Ectodermal cell (in vitro differentiated cells): ENCODE results near the gene NOS3.
"Not testable (repeated sequence)": the region's sequence is repeated elsewhere in the genome, so short reads cannot be mapped to it uniquely, and the experiment has no call there.

Experiments
- H3K27ac ChIP-seq: 2 replicates; pipeline ENCODE4 v1.7.0; 2013; ENCODE audit warnings: mild to moderate bottlenecking, low read depth, low read length; ENCODE audit not compliant: insufficient read depth, poor library complexity, severe bottlenecking
- H3K27me3 ChIP-seq: 2 replicates; pipeline ENCODE4 v1.7.0; 2013; ENCODE audit warnings: mild to moderate bottlenecking, low read length; ENCODE audit not compliant: insufficient read depth, control insufficient read depth, poor library complexity, severe bottlenecking
- H3K36me3 ChIP-seq: one replicate; pipeline ENCODE4 v1.7.0; 2013; ENCODE audit warnings: low read length; ENCODE audit not compliant: control insufficient read depth, insufficient read depth
- H3K4me1 ChIP-seq: one replicate; pipeline ENCODE4 v1.7.0; 2013; ENCODE audit warnings: low read length; ENCODE audit not compliant: control insufficient read depth, insufficient read depth
- H3K4me3 ChIP-seq: 2 replicates; pipeline ENCODE4 v1.7.0; 2013; ENCODE audit warnings: low read depth, low read length, control low read depth; ENCODE audit not compliant: insufficient read depth
- H3K9me3 ChIP-seq: 2 replicates; pipeline ENCODE4 v1.7.0; 2013; ENCODE audit warnings: mild to moderate bottlenecking, low read length, moderate library complexity; ENCODE audit not compliant: control insufficient read depth
- WGBS, 2 experiments: methylation state at CpG; one replicate each; pipeline ENCODE4 v1.1.7; 2013; ENCODE audit warnings: missing lambda C conversion rate in 2 of 2; 5-methylcytosine and 5-hydroxymethylcytosine counted together

Gene NOS3

DNA sequence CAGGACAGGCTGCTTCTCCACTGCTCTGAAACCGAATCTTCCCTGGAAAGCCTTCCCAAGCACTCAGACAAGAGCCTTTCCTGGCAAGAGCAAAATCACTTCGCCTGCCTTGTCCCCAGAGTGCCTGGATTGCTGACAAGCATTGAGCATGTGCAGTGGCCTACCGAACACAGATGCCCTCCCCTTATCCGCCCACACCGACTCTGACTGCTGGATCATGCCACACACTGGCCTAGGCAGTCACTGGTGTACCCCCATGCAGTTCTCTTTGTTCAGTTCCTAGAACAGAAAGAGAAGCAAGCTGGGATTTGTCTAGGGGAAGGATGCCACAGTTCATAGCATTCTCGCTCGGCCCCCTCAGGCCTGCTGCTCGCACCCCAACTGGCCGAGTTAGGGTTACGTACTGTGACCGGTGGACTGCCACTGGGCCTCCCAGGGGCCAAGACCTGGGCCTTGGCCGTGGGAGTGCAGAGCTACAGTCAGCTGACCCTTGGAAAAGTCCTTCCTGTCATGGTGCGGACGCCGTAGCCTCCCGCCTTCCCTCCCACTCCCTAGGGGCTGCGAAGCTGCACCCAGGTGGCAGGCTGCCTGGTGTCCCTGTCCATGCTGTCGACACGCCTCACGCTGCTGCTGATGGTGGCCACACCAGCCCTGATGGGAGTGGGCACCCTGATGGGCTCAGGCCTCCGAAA lies 44.4 kb downstream of the NOS3 start:
- 92 to 93% methylated on average over 21 of the region's 21 CpGs for WGBS, 2 experiments
- Histone ChIP-seq H3K27me3 (no peaks in the 10 kb centered on the region), H3K27ac (no peak overlapping the region), H3K4me3 (no peak overlapping the region), H3K4me1 (no peaks in the 10 kb centered on the region), H3K9me3 (no peaks in the 10 kb centered on the region), H3K36me3 (no peaks in the 10 kb centered on the region)

DNA sequence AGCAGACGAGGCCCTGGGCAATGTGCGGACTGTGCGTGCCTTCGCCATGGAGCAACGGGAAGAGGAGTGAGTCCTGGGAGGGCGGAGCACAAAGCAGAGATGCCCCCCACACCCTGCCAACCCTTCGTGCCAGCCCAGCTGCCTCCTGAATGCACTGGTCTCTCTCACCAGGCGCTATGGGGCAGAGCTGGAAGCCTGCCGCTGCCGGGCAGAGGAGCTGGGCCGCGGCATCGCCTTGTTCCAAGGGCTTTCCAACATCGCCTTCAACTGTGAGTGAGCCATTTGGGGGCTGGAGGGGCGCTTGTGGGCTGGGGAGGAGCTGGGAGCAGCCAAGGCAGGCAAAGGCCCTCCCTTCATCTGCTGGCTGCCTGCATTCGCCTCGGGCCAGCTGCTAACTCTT lies 45.1 kb downstream of the NOS3 start:
- Histone ChIP-seq H3K4me3 (no peak overlapping the region), H3K4me1 (no peaks in the 10 kb centered on the region), H3K36me3 (no peaks in the 10 kb centered on the region), H3K9me3 (no peaks in the 10 kb centered on the region), H3K27me3 (no peaks in the 10 kb centered on the region), H3K27ac (no peak overlapping the region)
- 95 to 96% methylated on average over 17 of the region's 17 CpGs for WGBS, 2 experiments

DNA sequence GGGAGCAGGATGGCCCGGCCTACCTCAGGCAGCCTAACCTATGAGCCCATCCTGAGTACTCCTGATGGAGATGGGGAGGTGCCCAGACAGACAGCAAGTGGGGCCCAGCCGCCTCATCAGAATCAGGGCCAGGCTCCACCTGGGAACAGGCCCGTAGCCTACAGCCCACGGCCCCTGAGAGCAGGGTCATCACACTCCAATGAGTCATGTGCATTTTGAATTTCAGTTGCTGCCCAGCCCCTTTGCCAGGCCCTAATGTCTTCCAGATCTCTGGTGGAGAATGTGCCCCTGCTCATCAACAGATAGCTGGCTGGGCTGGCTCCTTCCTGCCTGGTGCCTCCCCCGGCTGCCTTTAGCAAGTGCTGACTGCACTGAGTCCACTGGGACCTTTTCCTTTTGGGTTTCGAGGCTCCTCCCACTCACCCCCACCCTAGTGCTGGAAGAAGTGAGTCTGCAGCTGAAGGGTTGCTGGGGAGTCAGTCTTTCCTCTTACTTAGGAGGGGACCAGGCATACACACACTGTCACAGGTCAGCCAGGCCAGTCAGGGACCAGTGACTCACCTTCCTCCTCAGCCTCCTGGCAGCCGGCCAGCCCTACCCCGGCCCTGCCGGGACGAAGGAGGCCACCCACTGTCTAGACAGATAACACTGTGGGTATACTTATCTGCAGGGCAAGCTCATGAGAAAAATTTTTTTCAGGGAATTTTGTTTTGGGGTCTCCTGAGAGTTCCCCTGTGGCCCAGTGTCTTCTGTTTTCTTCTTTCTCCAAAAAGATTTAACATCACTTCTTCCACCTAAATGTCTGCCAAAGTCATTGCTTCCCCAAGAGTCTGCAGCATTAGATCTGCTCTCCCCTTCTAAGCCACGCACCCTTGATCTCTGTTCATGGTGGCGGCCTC lies 48.4 kb downstream of the NOS3 start:
- Histone ChIP-seq H3K27me3 (no peaks in the 10 kb centered on the region), H3K4me3 (no peak overlapping the region), H3K27ac (no peak overlapping the region), H3K9me3 (no peaks in the 10 kb centered on the region), H3K36me3 (no peaks in the 10 kb centered on the region), H3K4me1 (no peaks in the 10 kb centered on the region)
- 74 to 76% methylated on average over 12 of the region's 12 CpGs for WGBS, 2 experiments

DNA sequence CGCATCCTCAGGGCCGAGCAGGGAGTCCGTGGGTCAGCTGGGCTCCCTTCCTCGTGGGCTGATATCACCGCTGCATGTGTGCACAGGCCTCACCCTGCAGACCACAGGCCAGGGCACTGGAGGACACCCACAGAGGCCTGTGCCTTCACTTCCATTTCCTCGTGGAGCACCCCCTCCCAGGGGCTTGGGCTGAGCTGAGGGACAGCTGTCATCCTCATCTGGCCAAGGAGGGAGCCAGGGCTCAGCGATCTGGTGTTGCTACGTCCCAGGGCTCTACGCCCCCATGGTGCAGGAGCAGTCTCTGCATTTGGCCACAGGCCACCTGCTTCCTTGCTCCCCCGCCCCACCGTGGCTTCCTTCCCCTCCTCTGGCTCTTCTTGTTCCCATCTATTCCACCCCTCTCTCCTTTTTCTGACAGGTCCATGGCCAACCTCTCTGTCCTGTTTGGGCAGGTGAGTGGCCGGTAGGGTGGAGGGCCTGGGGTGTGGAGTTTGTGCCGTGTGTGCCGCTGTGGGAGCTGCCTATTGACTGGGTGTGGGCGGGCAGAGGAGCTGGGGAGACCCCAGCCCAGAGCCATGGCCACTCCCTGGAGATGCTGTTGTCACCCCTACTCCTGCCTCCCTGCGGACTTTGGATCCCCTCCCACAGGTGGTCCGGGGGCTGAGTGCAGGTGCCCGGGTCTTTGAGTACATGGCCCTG lies 49.2 kb downstream of the NOS3 start:
- H3K27ac ChIP-seq = no peak overlapping the region
- H3K36me3 ChIP-seq = no peaks in the 10 kb centered on the region
- no peaks in the 10 kb centered on the region for H3K4me1 ChIP-seq
- H3K27me3 ChIP-seq = no peaks in the 10 kb centered on the region
- H3K9me3 ChIP-seq = no peaks in the 10 kb centered on the region
- H3K4me3 ChIP-seq = no peak overlapping the region
- 87% methylated on average over 18 of the region's 18 CpGs for WGBS, 2 experiments

DNA sequence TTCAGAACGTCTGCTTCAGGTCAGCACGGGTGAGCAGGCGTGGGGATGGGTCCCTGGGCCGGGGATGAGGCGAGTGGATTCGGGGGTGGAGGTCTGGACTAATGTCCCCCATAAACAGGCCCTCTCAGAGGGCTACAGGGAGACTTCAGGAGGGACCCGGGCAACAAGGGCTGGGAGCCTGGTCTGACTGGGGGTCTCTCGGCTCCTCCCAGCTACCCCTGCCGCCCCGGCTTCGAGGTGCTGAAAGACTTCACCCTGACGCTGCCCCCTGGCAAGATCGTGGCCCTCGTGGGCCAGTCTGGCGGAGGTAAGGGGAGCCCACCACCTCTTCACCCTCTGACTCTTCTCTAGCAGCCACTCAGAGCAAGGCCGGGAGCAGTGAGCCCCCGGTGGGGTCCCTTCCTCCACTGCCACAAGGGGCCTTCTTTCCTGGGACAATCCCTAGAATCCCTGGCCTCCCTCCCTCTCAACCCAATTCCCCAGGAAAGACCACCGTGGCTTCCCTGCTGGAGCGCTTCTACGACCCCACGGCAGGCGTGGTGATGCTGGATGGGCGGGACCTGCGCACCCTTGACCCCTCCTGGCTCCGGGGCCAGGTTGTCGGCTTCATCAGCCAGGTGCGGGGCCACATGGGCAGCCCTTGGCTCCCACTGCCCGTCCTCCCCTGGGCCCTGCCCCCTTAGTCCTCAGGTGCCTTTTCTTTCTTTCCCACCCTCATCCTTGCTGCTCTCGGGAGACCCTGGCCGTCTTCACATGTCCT lies 50.0 kb downstream of the NOS3 start:
- no peaks in the 10 kb centered on the region for H3K27me3 ChIP-seq
- H3K4me3 ChIP-seq = no peak overlapping the region
- 93 to 94% methylated on average over 30 of the region's 30 CpGs for WGBS, 2 experiments
- H3K27ac ChIP-seq = no peak overlapping the region
- no peaks in the 10 kb centered on the region for H3K9me3 ChIP-seq
- H3K4me1 ChIP-seq = no peaks in the 10 kb centered on the region
- H3K36me3 ChIP-seq = no peaks in the 10 kb centered on the region

DNA sequence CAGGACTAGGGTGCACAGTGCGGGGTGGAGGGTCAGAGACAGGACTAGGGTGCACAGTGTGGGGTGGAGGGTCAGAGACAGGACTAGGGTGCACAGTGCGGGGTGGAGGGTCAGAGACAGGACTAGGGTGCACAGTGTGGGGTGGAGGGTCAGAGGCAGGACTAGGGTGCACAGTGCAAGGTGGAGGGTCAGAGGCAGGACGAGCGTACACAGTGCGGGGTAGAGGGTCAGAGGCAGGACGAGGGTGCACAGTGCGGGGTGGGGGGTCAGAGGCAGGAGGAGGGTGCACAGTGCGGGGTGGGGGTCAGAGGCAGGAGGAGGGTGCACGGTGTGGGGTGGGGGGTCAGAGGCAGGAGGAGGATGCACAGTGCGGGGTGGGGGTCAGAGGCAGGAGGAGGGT lies 52.6 kb downstream of the NOS3 start:
- not testable (repeated sequence) for H3K36me3 ChIP-seq, H3K27me3 ChIP-seq, H3K9me3 ChIP-seq, H3K4me3 ChIP-seq, H3K4me1 ChIP-seq, H3K27ac ChIP-seq
- WGBS, 2 experiments = 89 to 90% methylated on average over 10 of the region's 10 CpGs

DNA sequence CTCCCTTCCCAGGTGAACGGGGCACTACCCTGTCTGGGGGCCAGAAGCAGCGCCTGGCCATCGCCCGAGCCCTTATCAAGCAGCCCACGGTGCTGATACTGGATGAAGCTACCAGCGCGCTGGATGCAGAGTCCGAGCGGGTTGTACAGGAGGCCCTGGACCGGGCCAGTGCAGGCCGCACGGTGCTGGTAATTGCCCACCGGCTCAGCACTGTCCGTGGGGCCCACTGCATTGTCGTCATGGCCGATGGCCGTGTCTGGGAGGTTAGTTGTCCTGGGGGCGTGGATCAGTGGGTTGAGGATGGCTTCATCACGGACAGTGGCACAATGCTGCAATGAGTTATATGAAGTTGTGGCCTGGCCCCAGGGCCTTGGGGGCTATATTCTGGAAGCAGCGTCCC lies 53.1 kb downstream of the NOS3 start:
- Histone ChIP-seq H3K4me3 (no peak overlapping the region), H3K27me3 (peaks cover 7% of the 10 kb centered on the region), H3K27ac (no peak overlapping the region), H3K9me3 (no peaks in the 10 kb centered on the region), H3K4me1 (no peaks in the 10 kb centered on the region), H3K36me3 (no peaks in the 10 kb centered on the region)
- 95 to 96% methylated on average over 20 of the region's 20 CpGs for WGBS, 2 experiments

DNA sequence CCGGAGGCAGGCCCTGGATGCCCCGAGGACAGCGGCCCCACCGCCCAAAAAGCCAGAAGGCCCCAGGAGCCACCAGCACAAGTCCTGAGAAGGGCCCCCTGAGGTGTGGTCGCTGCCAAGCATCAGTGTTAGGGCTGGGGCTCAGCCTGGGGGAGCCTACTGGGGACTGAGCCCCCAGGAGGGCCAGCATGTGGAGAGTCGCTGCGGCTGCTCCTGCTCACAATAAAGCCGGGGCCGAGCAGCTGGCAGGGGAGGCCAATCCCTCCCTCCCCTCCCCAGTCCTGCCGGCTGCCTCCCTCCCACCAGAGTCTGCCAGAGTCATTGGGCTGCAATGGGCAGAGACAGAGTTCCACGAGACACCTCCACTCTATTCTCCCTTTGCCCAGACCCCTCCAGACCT lies 54.4 kb downstream of the NOS3 start:
- H3K27me3 ChIP-seq = peaks cover 18% of the 10 kb centered on the region
- H3K9me3 ChIP-seq = no peaks in the 10 kb centered on the region
- no peak overlapping the region for H3K4me3 ChIP-seq
- 85 to 86% methylated on average over 11 of the region's 11 CpGs for WGBS, 2 experiments
- H3K36me3 ChIP-seq = no peaks in the 10 kb centered on the region
- no peaks in the 10 kb centered on the region for H3K4me1 ChIP-seq
- H3K27ac ChIP-seq = no peak overlapping the region

DNA sequence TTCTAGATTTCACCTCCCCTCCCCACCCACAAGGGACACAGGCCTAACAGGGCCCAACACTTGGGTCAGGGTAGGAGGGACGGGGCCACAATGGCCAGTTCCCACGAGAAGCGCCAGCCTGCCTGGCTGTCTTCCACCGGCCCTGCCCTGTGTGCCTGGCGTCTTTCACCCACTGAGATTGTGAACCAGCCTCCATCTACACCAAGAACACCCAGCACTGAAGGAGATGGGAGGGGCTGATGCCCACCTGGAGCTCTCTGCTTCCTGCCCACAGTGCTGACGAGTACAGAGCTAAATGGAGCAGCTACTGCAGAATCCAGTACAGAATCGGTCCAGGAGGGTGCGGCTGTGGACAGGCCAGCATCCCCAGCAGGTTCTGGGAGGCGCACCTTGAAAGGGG lies 55.1 kb downstream of the NOS3 start:
- Histone ChIP-seq H3K4me3 (no peak overlapping the region), H3K9me3 (no peaks in the 10 kb centered on the region), H3K36me3 (no peaks in the 10 kb centered on the region), H3K4me1 (no peaks in the 10 kb centered on the region), H3K27me3 (peaks cover 25% of the 10 kb centered on the region), H3K27ac (no peak overlapping the region)
- 90 to 93% methylated on average over 9 of the region's 9 CpGs for WGBS, 2 experiments
